ENCODE measurements around the gene PMPCA.
A peak's percentile ranks its signal among the peaks of the same experiment; 100 is the strongest.

The PMPCA gene

GRCh38 chr9:136410500-136411287, at the start of gene PMPCA, which contains the start of gene ENTR1:
Gene PMPCA, plus strand, starts transcription at chr9:136410658. Its CDS starts 11 bp downstream, at chr9:136410669.
Gene ENTR1, minus strand, starts transcription at chr9:136410614. Its CDS starts 217 bp downstream, at chr9:136410397.
- peak; percentile 94 to 98 (median 96) for DNase-seq (ENCODE audit: low read depth in 4 of 4, low spot score in 1 of 4)

GRCh38 chr9:136361047-136361753, 49.3 kb upstream of the PMPCA start:
- DNase-seq (ENCODE audit: low read depth in 4 of 4, low spot score in 1 of 4): no peak

- no peak for DNase-seq (ENCODE audit: low read depth in 4 of 4, low spot score in 1 of 4)
Measured at GRCh38 chr9:136361754-136362449, 48.6 kb upstream of the PMPCA start.

- DNase-seq (ENCODE audit: low read depth in 4 of 4, low spot score in 1 of 4): no peak
Measured at GRCh38 chr9:136362450-136362784, 48.0 kb upstream of the PMPCA start.

GRCh38 chr9:136363106-136363948, 47.1 kb upstream of the PMPCA start, which contains the start of gene DNLZ:
Gene DNLZ, minus strand, starts transcription at chr9:136363744. Its CDS starts 30 bp downstream, at chr9:136363714.
- DNase-seq (ENCODE audit: low read depth in 4 of 4, low spot score in 1 of 4): peak; percentile 88 to 98 (median 96)

GRCh38 chr9:136363949-136364748, 46.3 kb upstream of the PMPCA start:
- no peak for DNase-seq (ENCODE audit: low read depth in 4 of 4, low spot score in 1 of 4)

GRCh38 chr9:136364942-136365774, 45.3 kb upstream of the PMPCA start:
- no peak for DNase-seq (ENCODE audit: low read depth in 4 of 4, low spot score in 1 of 4)

- DNase-seq (ENCODE audit: low read depth in 4 of 4, low spot score in 1 of 4): no peak
Measured at GRCh38 chr9:136365775-136366222, 44.7 kb upstream of the PMPCA start.

- DNase-seq (ENCODE audit: low read depth in 4 of 4, low spot score in 1 of 4): no peak
Measured at GRCh38 chr9:136366826-136367225, 43.6 kb upstream of the PMPCA start.

- no peak for DNase-seq (ENCODE audit: low read depth in 4 of 4, low spot score in 1 of 4)
Measured at GRCh38 chr9:136367296-136368145, 42.9 kb upstream of the PMPCA start.

- no peak for DNase-seq (ENCODE audit: low read depth in 4 of 4, low spot score in 1 of 4)
Measured at GRCh38 chr9:136368190-136368589, 42.3 kb upstream of the PMPCA start.

GRCh38 chr9:136370037-136370436, 40.4 kb upstream of the PMPCA start:
- DNase-seq (ENCODE audit: low read depth in 4 of 4, low spot score in 1 of 4): no peak

GRCh38 chr9:136370687-136371532, 39.5 kb upstream of the PMPCA start:
- no peak for DNase-seq (ENCODE audit: low read depth in 4 of 4, low spot score in 1 of 4)

GRCh38 chr9:136371533-136371880, 39.0 kb upstream of the PMPCA start:
- no peak for DNase-seq (ENCODE audit: low read depth in 4 of 4, low spot score in 1 of 4)

- no peak for DNase-seq (ENCODE audit: low read depth in 4 of 4, low spot score in 1 of 4)
Measured at GRCh38 chr9:136372006-136372405, 38.5 kb upstream of the PMPCA start.

- DNase-seq (ENCODE audit: low read depth in 4 of 4, low spot score in 1 of 4): no peak
Measured at GRCh38 chr9:136372561-136373299, 37.7 kb upstream of the PMPCA start.
